Activated CD4-positive, alpha-beta T cell treated with anti-CD3 and anti-CD28 coated beads for 48 hours (primary cell): ENCODE data around the gene FIZ1.
"Not testable (repeated sequence)": the region's sequence is repeated elsewhere in the genome, so short reads cannot be mapped to it uniquely, and the experiment has no call there.

Experiments used
- DNase-seq: peaks from one replicate; pipeline ENCODE4 v3.0.0-alpha.2; 2020

Gene FIZ1

DNA sequence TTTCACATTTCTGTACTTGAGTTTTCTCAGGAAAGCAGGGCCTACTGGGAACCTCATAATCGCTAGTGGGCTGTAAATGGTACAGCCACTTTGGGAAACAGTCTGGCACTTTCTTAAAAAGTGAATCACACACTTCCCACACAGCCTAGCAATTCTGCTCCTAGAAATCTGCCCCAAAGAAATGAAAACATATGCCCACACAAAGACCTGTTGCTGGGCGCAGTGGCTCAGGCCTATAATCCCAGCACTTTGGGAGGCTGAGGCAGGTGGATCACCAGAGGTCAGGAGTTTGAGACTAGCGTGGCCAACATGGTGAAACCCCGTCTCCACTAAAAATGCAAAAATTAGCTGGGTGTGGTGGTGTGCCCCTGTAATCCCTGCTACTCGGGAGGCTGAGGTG is 29.8 kb downstream of the FIZ1 start:
- not testable (repeated sequence) for DNase-seq

DNA sequence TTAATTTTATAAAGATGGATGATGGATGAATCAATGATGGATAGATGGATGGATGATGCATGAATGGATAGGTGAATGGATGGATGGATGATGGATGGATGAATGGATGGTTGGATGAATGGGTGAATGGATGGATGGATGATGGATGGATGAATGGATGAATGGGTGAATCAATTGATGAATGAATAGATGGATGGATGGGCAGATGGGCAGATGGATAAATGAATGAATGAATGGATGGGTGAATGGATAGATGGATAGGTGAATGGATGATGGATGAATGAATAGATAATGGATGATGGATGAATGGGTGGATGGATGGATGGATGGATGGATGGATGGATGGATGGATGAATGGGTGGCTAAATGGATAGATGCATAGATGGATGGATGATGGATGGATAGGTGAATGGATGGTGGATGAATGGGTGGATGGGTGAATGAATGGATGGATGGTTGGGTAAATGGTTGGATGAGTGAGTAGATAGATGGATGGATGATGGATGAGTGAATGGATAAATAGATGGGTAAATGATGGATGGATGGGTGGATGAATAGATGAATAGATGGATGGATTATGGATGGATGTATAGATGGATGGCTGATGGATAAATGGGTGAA is 31.5 kb downstream of the FIZ1 start:
- DNase-seq = no peak

DNA sequence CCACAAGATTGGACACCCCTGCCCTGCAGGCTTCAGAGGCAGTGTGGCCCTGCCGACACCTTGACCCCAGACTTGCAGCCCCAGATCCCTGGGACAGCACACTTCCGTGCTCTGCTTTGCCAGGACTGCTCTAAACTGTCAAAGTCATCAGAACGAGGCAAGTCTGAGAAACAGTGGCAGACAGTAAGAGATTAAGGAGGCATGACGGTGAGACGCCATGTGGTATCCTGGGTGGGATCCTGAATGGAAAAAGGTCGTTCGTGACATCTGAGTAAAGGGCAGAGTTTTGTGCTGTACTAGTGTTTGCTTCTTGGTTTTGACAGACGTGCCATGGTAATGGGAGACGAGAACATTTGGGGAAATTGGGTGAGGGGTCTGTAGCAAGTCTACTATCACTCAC is 32.5 kb downstream of the FIZ1 start:
- DNase-seq = no peak

DNA sequence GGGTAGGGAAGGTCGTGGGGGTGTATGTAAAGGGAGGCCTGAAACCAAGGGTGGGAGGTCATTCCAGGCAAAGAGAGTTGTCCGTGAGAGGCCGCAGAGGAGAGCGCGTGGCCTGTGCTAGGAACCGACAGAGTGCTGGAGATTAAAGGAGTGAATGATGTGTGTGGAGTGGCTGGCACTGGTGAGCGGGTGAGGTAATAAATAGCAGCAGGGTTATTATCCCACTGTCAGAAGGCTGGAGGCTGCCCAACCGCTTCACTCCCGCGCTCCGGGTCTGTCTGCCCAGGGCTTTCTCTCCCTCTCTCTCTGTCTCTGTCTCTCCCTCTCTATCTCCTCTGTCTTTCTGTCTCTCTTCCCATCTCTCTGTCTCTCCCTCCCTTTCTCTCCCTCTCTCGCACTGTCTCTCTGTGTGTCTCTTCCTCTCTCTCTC is 36.0 kb downstream of the FIZ1 start:
- DNase-seq = no peak

DNA sequence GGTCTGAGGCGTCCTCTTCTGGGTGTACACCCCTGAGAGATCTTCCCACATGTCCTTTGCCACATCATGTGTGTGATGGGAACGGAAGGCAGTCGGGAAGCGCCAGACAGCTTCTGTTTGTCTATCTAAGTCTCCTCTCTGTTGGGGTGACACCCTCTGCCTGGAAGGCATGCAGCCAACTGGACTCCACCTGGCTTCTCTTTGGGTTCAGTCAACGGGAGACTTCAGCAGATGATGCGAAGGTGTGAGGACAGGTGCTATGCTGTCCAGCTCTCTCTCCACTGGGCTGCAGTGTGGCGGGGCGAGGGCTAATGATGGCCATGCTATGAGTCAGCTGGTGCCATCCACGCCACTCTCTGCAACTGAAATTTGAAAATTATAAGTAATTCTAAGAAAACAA is 39.6 kb downstream of the FIZ1 start:
- no peak for DNase-seq

- DNase-seq = no peak
Observed at GRCh38 chr19:55554741-55555152, 44.6 kb downstream of the FIZ1 start.

GRCh38 chr19:55554302-55554701 is 45.0 kb downstream of the FIZ1 start:
- DNase-seq = no peak

DNA sequence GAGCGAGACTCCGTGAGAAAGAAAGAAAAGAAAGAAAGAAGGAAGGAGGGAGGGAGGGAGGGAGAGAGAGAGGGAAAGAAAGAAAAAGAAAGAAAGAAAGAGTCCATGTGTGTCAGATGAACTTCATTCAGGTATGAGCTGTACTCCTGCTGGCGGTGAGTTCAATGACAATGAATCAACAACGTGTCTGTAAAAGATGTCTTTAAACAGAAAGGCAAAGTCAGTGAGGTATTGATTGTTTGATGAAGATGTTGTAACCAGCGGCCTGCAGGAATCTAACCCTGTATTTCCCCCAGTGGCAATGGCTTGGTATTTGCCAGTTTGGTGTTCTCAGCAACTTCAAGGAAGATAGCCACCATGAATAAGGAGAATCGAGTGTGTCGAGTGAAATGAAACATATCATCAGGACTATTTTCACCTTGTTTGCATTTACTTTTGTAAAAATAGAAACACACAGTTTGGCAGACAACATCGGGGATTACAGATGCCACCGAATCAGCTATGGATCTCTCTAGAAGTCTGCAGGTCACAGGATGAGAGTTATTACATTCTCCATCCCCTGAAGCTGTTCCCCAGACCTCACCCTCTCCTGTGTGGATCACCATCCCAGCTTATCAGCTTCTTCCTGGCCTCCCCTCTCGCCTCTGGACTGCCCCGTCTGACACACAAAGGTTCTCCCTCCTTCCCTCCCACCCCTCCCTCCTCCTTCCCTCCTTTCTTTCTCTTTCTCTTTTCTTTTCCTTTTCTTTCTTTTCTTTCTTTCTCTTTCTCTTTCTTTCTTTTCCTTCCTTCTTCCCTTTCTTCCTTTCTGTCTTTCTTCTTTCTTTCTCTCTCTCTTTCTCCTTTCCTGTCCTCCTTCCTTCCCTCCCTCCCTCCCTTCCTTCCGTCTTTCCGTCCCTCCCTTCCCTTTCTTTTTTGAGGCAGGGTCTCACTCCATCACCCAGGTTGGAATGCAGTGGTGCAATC is 45.8 kb downstream of the FIZ1 start:
- DNase-seq = no peak

- DNase-seq = no peak
Observed at GRCh38 chr19:55552620-55553019, 46.7 kb downstream of the FIZ1 start.

DNA sequence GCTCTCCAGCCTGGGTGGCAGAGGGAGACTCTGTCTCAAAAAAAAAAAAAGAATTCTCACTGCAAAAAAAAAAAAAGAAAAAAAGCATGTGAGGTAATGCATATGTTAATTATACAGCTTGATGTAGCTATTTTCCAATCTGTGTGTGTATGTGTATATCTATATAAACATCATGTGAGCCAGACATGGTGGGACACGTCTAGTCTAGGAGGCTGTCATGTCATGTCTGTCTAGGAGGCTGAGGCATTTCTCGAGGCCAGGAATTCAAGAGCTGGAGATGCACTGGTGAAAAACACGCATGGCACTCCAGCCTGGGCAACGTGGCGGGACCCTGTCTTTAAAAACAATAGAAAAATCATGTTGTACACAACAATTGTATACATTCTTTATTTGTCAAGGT is 47.1 kb downstream of the FIZ1 start:
- no peak for DNase-seq

GRCh38 chr19:55550321-55550650 is 49.0 kb downstream of the FIZ1 start:
- no peak for DNase-seq

DNA sequence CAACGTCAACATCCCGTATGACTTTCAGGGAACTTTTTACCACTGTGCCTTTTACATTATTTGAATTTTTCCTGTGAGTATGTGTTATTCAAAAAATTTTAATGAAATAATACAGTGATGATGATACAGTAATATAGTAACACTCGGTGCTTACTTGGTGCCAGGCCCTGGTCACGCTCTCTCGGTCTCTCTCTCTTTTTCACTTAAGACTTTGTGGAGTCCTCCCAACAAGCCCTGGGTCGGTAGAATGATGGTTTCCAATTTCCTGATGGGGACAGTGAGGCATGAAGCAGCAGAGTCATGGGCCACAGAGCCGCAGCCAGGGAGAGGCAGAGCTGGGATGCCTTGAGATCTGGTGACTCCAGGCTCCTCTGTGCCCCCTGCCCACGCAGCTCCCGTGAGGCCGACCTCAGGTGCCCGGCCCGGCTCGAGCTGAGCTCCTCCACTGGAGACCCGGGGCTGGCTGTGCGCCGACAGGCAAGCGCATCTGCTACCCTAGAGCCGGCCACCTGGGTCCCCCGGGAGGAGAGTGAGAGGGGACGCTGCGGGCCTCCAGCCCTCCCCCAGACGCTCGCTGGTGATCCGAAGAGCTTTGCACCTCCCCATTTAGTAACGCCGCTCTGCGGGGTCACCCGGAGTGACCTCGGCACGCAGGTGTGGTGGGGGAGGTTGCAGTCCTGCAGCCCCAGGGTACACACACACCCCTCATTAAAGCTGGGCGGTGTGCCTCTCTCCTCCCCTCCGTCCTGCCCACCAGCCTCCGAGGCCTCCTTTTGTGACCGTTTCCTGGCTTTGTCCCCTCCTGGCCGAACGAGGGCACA is 49.6 kb downstream of the FIZ1 start:
- DNase-seq = no peak

GRCh38 chr19:55546822-55547614 is 52.3 kb downstream of the FIZ1 start:
- peak; percentile 4 for DNase-seq

- no peak for DNase-seq
Observed at GRCh38 chr19:55546011-55546410, 53.3 kb downstream of the FIZ1 start.

GRCh38 chr19:55545443-55545842 is 53.9 kb downstream of the FIZ1 start, which contains the start of gene SBK3:
Gene SBK3 (minus strand): TSS chr19:55545543. CDS start chr19:55545543, 0 bp downstream.
- DNase-seq = no peak

DNA sequence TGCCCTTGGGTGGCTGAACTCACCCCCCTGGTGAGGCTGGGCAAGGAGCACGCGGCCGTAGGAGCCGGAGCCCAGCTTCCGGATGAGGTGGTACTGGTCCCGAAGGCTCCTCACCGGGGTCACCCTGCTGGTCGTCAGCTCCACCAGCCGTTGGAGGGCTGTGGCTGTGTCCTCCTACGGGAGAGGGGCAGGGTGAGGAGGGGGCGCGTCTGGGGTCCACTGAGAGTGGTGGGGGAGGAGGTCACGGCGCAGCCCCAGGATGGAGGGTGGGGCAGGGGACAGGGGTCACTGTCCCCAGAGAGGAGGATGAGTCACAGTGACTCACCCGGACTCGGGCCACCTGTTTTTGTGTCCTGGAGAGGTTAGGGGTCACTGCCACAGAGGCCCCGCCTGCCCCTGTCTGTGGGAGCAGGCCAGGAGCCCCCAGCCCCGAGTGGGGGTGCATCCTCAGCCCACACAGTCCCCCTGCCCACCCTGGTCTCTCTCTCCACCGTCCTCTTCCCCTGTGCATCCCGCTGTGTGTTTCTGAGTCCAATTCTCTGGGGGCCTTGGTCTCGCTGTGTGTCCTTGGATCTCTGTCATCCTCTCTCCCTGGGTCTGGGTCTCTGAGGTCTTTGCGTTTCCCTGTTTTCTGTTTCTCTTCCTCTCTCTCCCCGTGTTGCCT is 54.4 kb downstream of the FIZ1 start:
- no peak for DNase-seq

DNA sequence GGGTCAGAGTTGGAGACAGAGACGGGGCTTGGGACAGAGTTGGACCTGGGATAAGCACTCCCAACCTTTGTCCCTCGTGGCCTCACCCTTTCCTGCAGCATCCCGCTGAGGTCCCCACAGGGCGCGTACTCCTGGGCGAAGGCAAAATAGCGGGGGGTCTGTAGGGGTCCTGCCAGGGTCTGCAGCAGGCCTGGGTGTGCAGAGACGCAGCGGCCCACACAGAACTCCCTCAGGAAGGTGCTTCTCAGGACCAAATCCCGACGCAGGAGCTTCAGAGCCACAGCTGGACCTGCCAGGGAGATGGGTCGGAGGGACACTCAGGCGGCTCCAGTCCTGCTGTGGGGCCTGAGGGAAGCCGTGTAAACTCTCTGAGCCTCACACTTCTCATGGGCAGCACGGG is 55.3 kb downstream of the FIZ1 start:
- no peak for DNase-seq

GRCh38 chr19:55543567-55543966 is 55.8 kb downstream of the FIZ1 start:
- no peak for DNase-seq

DNA sequence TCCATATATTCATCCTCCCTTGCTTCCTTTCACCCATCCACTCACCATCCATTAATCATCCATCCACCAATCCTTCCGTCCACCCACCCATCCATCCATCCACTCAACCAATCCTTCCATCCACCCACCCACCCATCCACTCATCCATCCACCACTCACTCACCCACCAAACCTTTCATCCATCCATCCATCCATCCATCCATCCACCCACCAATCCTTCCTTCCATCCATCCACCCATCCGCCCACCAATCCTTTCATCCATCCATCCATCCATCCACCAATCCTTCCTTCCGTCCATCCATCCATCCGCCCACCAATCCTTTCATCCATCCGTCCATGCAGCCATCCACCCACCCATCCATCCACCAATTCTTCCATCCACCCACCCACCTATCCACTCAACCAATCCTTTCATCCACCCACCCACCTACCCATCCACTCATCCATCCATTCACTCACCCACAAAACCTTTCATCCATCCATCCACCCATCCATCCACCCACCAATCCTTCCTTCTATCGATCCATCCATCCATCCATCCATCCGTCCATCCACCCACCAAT is 56.9 kb downstream of the FIZ1 start:
- DNase-seq = no peak
